Transverse colon (tissue), 4 donors: Measurements from ENCODE around the gene THSD7A. TPM values are rescaled to one million over a fixed set of nuclear protein-coding genes. Genes with fewer than 3 reads are reported as not detected.

Source experiments
- DNase-seq: peaks from one replicate; pipeline ENCODE4 v3.0.0-alpha.2; 2019
- H3K27ac ChIP-seq, 4 donors: fragments of 200-600 bp; sonication (generic); 2 replicates each; pipeline ENCODE4 v1.5.1; 2016 to 2018; ENCODE audit warnings: inconsistent platforms in 4 of 4
- H3K27me3 ChIP-seq: fragments of 200-600 bp; sonication (generic); 2 replicates; pipeline ENCODE4 v1.5.1; 2017; ENCODE audit warnings: inconsistent platforms
- H3K36me3 ChIP-seq, 4 donors: fragments of 200-600 bp; sonication (generic); 2 replicates each; pipeline ENCODE4 v1.5.1; 2017 to 2019; ENCODE audit warnings: inconsistent platforms in 4 of 4
- H3K4me1 ChIP-seq, 4 donors: fragments of 200-600 bp; sonication (generic); 2 replicates each; pipeline ENCODE4 v1.5.1; 2017 to 2020; ENCODE audit warnings: inconsistent platforms in 4 of 4
- H3K4me3 ChIP-seq, 4 donors: fragments of 200-600 bp; sonication (generic); 1 replicate in 1 of 4; 2 replicates in 3 of 4; pipeline versions ENCODE4 v1.5.1 to v1.6.1; 2017 to 2019; ENCODE audit warnings: inconsistent platforms in 4 of 4
- H3K9me3 ChIP-seq, 2 donors: fragments of 200-600 bp; sonication (generic); 2 replicates each; pipeline ENCODE4 v1.5.1; 2017 to 2019; ENCODE audit warnings: inconsistent platforms in 2 of 2
- CTCF ChIP-seq, 5 experiments: fragments of 200-600 bp in 3 of 5; fragments of 450-650 bp in 2 of 5; sonication (generic) in 3 of 5; IDR thresholded peaks; 1 replicate in 2 of 5; 2 replicates in 3 of 5; pipeline ENCODE4 v1.5.1; 2016 to 2017; ENCODE audit warnings: antibody characterized with exemption in 5 of 5, inconsistent platforms in 3 of 5, mild to moderate bottlenecking in 2 of 5, moderate library complexity in 1 of 5
- EP300 ChIP-seq: sonication (generic); formaldehyde crosslinking; IDR thresholded peaks from one replicate; pipeline ENCODE4 v1.6.1; 2017; ENCODE audit warnings: antibody characterized with exemption, low read depth
- POLR2A ChIP-seq: fragments of 450-650 bp; IDR thresholded peaks from one replicate; pipeline ENCODE4 v1.6.1; 2016; ENCODE audit warnings: antibody characterized with exemption, mild to moderate bottlenecking, moderate library complexity
- POLR2AphosphoS5 ChIP-seq, 3 donors: sonication (generic); formaldehyde crosslinking; IDR thresholded peaks; one replicate each; pipeline ENCODE4 v1.6.1; 2016; ENCODE audit warnings: antibody characterized with exemption in 3 of 3
- WGBS, 2 donors: methylation state at CpG; one replicate each; pipeline ENCODE4 v1.1.5; 2018; ENCODE audit warnings: low coverage in 1 of 2; 5-methylcytosine and 5-hydroxymethylcytosine counted together
- in situ Hi-C, 4 donors: fragments of 200-750 bp; cut with MboI; loops; one replicate each; pipeline versions ENCODE4 v1.15.0 to v1.15.1; 2017; ENCODE audit warnings: low sequenced_read_pairs in 3 of 4, low pct_ligation_motif_present in 1 of 4, low pct_unique_long_range_greater_than_20kb in 1 of 4
- intact Hi-C: fragments of 100-400 bp; cut with DNase I; formaldehyde crosslinking; loops from one replicate; pipeline ENCODE4 v1.15.1; 2023; ENCODE audit warnings: low total_unique reads
- total RNA-seq, 4 donors: library from RNA; depleted of rRNA; stranded (reverse); fragments of >200 nt; gene quantifications; one replicate each; pipeline ENCODE4 v1.1.0, GENCODE V29; 2016

The THSD7A gene
- total RNA-seq, 4 donors from 2014 or later: 1.9 to 18.9 (median 2.0) TPM

- Histone ChIP-seq H3K27ac (no peak overlapping the region), H3K4me1 (no peaks in the 10 kb centered on the region), H3K27me3 (no peaks in the 10 kb centered on the region), H3K4me3 (no peak overlapping the region), H3K36me3 (no peaks in the 10 kb centered on the region), H3K9me3 (no peaks in the 10 kb centered on the region)
- intact Hi-C loops: no loop called here
- WGBS, 2 donors: 75 to 77% methylated on average over 1 of the region's 1 CpG
- in situ Hi-C loops: no loop called here
- TF ChIP-seq POLR2A (no peak), CTCF (IDR thresholded peaks at IDR 0.05) (no peak)
- DNase-seq: no peak
Measured at GRCh38 chr7:11746591-11746990, 85.4 kb downstream of the THSD7A start.

DNA sequence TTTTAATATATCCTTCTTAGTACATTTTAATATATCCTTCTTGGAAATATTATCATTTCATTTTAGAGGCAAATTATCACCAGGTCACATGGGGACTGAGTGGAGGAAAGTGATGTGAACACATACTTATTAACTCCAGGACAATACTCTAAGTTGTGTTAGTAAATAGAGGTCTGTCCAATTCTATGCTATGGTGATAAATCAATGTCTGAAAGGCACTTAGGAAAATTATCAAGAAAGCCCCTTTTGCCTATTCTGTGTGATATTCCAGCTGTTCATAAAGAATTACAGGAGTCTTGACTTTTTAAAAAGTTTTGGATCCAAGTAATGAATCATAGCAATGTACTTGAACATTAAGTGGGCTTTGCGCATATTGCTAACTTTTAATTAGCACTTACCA, 88.5 kb downstream of the THSD7A start:
- Histone ChIP-seq H3K27me3 (no peaks in the 10 kb centered on the region), H3K36me3 (no peaks in the 10 kb centered on the region), H3K4me3 (no peak overlapping the region), H3K27ac (no peak overlapping the region), H3K4me1 (no peaks in the 10 kb centered on the region), H3K9me3 (no peaks in the 10 kb centered on the region)
- no peak for TF ChIP-seq CTCF (IDR thresholded peaks at IDR 0.05)
- no peak for TF ChIP-seq EP300
- TF ChIP-seq POLR2AphosphoS5 (IDR thresholded peaks at IDR 0.05): no peak
- no peak for TF ChIP-seq POLR2A
- in situ Hi-C loops (no loop called here), intact Hi-C loops (no loop called here)
- 60 to 97% methylated on average over 1 of the region's 1 CpG for WGBS, 2 donors
- no peak for DNase-seq

DNA sequence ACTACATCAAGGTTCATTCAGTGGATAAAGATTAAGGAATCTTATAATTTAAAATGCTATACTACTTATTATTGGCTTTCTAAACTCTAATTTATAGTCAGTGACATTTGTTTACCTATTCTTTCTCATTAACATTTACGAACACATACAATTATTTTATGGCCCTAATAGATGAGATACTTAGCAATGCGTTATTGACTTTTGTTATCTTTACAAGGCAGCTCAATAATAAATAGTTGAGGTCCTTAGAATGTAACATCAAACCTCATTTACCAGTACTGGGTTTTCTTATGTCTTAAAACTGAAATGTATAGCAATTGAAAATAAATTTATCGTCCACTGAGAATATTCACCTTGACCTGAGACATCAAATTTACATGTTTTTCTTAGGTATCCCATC, 89.0 kb downstream of the THSD7A start:
- Histone ChIP-seq H3K27ac (no peak overlapping the region), H3K4me1 (no peaks in the 10 kb centered on the region), H3K36me3 (no peaks in the 10 kb centered on the region), H3K27me3 (no peaks in the 10 kb centered on the region), H3K4me3 (no peak overlapping the region), H3K9me3 (no peaks in the 10 kb centered on the region)
- in situ Hi-C loops: no loop called here
- intact Hi-C loops: no loop called here
- no peak for DNase-seq
- TF ChIP-seq POLR2A (no peak), CTCF (IDR thresholded peaks at IDR 0.05) (no peak), EP300 (no peak), POLR2AphosphoS5 (IDR thresholded peaks at IDR 0.05) (no peak)
- 70 to 76% methylated on average over 3 of the region's 3 CpGs for WGBS, 2 donors

DNA sequence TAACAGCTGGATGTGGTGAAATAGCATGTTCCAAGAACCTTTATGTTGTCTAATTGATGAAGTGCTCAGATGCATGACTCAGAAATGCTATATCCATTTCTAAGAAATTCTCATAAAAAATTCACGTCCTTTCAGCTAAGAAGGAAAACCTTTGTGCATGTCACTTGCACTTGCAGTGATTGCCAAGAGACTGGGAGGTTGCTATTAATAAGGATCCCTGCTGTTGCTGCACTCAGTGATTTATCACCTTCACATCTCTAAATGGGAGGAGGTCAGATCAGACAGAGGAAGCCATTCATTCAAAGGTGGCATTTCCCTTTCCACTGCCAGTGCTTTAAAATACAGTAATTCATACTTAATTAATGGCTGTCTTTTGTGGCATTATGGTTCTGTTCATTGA, 89.5 kb downstream of the THSD7A start:
- Histone ChIP-seq H3K27me3 (no peaks in the 10 kb centered on the region), H3K36me3 (no peaks in the 10 kb centered on the region), H3K27ac (no peak overlapping the region), H3K9me3 (no peaks in the 10 kb centered on the region), H3K4me3 (no peak overlapping the region), H3K4me1 (no peaks in the 10 kb centered on the region)
- WGBS, 2 donors: 19 to 40% methylated on average over 1 of the region's 1 CpG
- no peak for TF ChIP-seq EP300
- intact Hi-C loops: no loop called here
- in situ Hi-C loops: no loop called here
- no peak for DNase-seq

GRCh38 chr7:11737723-11738122, 94.3 kb downstream of the THSD7A start:
- Histone ChIP-seq H3K9me3 (no peaks in the 10 kb centered on the region), H3K27ac (no peak overlapping the region), H3K4me1 (no peaks in the 10 kb centered on the region), H3K4me3 (no peak overlapping the region), H3K27me3 (no peaks in the 10 kb centered on the region), H3K36me3 (no peaks in the 10 kb centered on the region)
- no peak for DNase-seq
- in situ Hi-C loops (no loop called here), intact Hi-C loops (no loop called here)
- no peak for TF ChIP-seq EP300
- TF ChIP-seq POLR2A: no peak
- no peak for TF ChIP-seq POLR2AphosphoS5 (IDR thresholded peaks at IDR 0.05)
- no peak for TF ChIP-seq CTCF (IDR thresholded peaks at IDR 0.05)
